ENCODE results near the gene EXPH5.

Gene EXPH5

GRCh38 chr11:108561535-108561991 lies 32.0 kb downstream of the EXPH5 start:
- no peak for DNase-seq

GRCh38 chr11:108559904-108560303 lies 33.7 kb downstream of the EXPH5 start:
- DNase-seq = no peak

- no peak for DNase-seq
These were observed 34.2 kb downstream of the EXPH5 start for GRCh38 chr11:108559340-108559739.

DNA sequence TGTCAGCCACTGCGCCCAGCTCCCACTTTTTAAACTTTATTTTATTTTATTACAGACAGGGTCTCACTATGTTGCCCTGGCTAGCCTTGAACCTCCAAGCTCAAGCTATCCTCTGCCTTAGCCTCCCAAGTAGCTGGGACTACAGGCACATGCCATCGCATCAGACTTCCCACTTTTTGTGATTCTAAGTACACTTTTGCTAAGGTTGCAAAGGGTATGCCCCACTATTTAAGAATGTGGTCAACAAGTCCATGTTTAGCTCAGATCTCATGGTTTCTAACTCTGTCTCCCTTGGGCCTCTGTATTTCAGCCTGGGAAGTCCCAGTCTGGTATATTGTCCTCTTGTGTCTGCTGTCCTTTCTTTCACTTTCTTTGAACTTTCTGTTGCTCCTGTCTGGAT lies 35.3 kb downstream of the EXPH5 start:
- DNase-seq = no peak

DNA sequence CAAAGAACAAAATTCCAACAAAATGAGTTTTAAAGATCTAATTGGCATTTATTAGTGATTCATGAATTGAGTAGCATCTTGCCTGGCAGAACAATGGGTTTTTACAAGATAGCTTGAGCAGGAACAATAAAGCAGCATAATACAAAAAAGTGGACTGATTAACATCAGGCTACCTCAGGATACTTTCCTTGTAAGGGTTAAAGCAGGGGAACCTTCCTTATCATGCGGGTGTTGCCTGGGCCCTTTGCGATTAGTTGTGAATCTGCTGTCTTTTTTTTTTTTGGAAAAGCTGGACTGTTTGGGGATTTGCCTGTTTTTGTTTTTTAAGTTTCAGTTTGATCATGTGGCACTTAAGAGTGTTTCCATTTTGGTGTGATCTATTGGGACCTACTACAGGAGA lies 37.5 kb downstream of the EXPH5 start:
- no peak for DNase-seq

- no peak for DNase-seq
These were observed 41.7 kb downstream of the EXPH5 start for GRCh38 chr11:108551651-108552462.

DNA sequence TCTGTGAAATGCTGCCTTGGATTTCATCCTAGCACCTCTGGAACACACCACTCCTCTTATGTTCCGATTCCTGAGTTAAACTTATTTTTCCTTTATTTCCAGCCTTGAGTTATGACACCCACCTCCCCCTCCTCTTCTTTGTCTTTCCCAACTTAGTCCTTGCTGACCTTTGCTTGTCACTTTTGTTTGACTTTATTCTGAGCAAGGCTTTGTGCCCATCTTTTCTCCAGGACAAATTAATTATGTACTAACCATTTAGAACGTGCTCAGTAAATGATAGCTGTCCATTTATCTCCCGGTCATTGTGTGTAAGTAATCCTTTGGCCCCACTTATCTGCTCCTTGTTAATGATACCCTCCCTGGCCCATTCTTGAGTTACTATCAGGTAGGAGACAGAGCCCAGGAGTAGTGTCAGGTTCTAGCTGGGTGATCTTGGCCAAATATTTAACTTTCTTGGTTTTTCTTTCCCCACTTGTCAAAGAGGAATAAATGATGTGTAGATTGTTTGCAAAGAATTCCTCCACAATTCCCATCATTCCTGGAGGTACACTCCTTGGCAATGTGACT lies 44.2 kb downstream of the EXPH5 start:
- DNase-seq = no peak

DNA sequence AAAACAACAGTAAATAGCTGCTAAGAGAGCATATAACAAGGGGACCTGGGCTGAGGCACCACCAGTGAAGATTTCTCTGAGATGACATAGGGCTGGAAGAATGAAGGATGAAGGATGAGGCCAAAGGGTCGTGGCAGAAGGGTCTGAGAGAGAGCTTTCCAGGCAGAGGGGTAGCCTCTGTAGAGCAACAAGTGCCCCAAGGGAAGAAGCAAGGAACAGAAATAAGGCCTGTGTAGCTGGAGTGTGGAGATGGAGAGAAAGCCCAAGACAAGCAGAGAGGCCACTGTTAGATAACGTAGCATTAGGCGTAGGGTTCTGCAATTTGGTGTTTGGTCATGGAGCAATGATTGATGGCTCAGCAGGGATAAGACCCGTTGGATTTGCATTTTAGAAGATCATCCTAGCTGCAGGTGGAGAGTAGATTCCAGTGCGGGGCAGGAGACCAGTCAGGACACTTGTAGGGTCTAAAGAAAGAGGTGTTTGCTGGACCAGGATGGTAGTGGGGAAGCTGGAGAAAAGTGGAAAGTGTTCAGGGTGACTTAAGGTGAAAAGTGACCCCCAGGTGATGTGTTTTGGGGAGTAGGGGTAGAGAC lies 47.6 kb downstream of the EXPH5 start:
- DNase-seq = no peak

GRCh38 chr11:108543316-108543964 lies 50.1 kb downstream of the EXPH5 start:
- DNase-seq = no peak

GRCh38 chr11:108541531-108541930 lies 52.0 kb downstream of the EXPH5 start:
- no peak for DNase-seq

GRCh38 chr11:108538502-108538901 lies 55.1 kb downstream of the EXPH5 start:
- no peak for DNase-seq

- DNase-seq = no peak
These were observed 55.5 kb downstream of the EXPH5 start for GRCh38 chr11:108538022-108538424.

GRCh38 chr11:108536783-108537182 lies 56.8 kb downstream of the EXPH5 start:
- DNase-seq = no peak

GRCh38 chr11:108535384-108535955 lies 58.1 kb downstream of the EXPH5 start:
- DNase-seq = no peak

DNA sequence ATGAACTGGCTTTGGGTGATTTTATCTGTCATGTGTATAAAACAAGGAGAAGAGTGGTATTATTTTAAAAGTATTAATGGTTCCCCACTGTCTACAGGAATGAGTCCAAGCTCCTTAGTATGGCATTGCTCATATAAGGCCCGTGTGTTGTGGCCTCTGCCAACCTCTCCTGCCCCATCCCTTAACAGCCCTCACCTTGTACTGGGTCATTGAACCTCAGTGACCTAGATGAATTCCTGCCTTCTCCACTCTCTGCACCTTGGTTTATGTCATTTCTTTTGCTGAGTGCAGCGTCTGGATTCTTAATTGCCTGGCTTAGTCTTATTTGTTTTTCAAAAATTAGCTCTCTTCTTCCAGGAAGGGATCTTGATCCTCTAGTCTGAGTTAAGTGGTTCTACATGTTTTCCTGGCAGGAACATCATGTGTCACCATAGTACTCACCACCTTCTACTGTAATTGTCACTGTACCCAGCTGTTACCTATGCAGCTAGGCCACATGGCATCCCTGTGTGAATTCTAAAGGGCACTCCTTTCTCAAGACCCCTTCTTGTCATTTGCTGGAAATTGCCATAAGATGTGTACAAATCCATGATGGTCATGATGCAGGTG lies 59.2 kb downstream of the EXPH5 start:
- DNase-seq = no peak

DNA sequence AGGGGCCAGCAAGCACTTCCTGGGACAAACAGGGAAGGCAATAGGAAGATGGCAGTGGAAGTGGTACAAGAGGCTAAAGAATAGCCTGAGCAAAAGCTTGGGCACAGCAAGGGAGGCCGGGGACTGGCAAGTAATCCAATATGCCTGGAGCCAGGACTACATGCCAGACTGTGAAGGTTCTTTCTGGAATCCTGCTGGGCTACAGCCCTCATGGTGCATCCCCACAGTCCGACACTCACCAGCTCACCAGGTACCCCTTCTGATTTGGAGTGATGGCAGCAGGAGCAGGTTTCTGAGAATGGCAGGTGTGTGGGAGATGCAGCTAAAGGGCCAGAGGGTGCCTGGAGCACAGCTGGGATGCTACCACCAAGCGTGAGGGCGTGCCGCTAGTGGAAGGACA lies 63.1 kb downstream of the EXPH5 start:
- no peak for DNase-seq

DNA sequence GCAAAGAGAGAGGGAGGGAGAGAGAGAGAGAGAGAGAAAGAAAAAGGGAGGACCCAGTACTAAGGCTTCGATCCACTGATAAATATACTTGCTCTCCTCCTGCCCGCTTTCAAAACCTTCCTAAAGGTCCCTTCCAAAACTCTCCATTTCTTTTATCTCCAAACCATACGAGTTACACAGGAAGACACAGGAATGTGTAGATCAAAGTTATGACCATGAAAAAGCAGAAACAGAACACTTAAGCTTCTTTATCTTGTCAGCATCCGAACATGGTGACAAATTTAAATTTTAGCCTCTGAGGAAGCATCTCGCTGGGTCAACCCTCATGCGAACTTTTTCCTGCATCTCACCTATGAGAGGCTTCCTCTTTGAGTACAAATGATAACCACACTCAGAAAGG lies 66.2 kb downstream of the EXPH5 start:
- no peak for DNase-seq

- DNase-seq = no peak
These were observed 68.4 kb downstream of the EXPH5 start for GRCh38 chr11:108525161-108525560.

DNA sequence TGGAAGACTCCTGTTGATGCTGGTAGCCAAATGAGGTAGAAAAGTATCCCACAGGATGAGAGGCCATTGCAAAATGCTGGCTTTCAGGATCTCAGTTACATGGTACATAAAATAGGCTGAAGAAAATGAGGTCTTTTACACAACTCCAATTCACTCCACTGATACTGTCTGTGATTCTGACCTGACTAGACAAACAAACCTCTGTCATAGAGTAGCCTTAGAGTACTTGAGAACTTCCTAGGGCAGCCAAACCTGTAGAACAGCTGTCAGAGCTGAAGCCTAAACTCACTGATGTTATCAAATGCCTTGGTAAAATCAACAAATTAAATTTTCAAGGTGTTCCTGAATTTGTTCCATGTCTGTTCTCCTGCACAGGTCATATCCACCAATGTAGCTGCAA lies 69.1 kb downstream of the EXPH5 start:
- DNase-seq = no peak

- no peak for DNase-seq
These were observed 71.2 kb downstream of the EXPH5 start for GRCh38 chr11:108522318-108522717.

DNA sequence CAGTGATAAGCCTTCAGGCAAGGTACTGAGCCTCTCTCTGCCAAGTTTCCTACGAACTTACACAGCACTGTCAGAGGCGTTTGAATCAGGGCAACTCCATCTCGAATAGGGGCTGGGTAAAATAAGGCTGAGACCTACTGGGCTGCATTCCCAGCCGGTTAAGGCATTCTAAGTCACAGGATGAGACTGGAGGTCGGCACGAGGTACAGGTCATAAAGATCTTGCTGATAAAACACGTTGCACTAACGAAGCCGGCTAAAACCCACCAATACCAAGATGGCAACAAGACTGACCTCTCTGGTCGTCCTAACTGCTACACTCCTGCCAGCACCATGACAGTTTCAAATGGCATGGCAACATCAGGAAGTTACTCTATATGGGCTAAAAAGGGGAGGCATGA lies 75.0 kb downstream of the EXPH5 start:
- DNase-seq = no peak

GRCh38 chr11:108516125-108516524 lies 77.4 kb downstream of the EXPH5 start:
- DNase-seq = no peak

DNA sequence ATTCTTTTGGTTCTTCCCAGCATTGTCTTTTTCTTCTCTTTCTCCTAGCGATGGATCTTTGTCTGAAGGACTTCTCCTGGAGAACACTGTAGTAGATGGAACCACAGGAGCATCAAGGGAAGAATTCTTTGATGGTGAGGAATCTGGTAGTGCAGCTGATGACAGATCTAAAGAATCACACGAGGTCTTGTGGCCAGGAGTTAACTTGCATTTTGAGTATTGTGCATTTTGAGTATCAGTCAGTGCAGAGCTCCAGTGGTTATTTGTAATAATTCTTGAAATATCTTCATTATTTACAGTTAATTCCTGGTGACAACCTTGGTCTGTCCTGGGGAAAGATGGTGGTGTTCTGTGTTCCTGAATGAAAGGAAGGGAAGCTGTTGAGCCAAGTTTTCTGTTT lies 80.9 kb downstream of the EXPH5 start:
- no peak for DNase-seq
